ACC112 (cell line): ENCODE measurements around the gene KHDRBS2.
"Not testable (repeated sequence)": the region's sequence is repeated elsewhere in the genome, so short reads cannot be mapped to it uniquely, and the experiment has no call there.

Experiments
- H2AFZ ChIP-seq: fragments of 200-600 bp; sonication (generic); one replicate; pipeline ENCODE4 v1.6.0; 2017; ENCODE audit warnings: antibody characterized with exemption, low read length; ENCODE audit not compliant: unreplicated experiment
- H3K27ac ChIP-seq: fragments of 200-600 bp; sonication (generic); 2 replicates; pipeline ENCODE4 v1.5.1; 2014; ENCODE audit warnings: low read depth, mild to moderate bottlenecking, antibody characterized with exemption, low read length, moderate library complexity
- H3K27me3 ChIP-seq: fragments of 200-600 bp; sonication (generic); 2 replicates; pipeline ENCODE4 v1.6.1; 2014; ENCODE audit warnings: mild to moderate bottlenecking, antibody characterized with exemption, low read length, moderate library complexity, mixed read lengths; ENCODE audit not compliant: insufficient read depth
- H3K36me3 ChIP-seq: fragments of 200-600 bp; sonication (generic); 2 replicates; pipeline ENCODE4 v1.6.1; 2016; ENCODE audit warnings: mild to moderate bottlenecking, antibody characterized with exemption, low read length, moderate library complexity, mixed read lengths; ENCODE audit not compliant: insufficient read depth
- H3K4me1 ChIP-seq: fragments of 200-600 bp; sonication (generic); one replicate; pipeline ENCODE4 v1.6.1; 2016; ENCODE audit warnings: low read length, mixed read lengths; ENCODE audit not compliant: insufficient read depth, unreplicated experiment, control insufficient read depth
- H3K4me3 ChIP-seq: fragments of 200-600 bp; sonication (generic); 2 replicates; pipeline ENCODE4 v1.5.1; 2014; ENCODE audit warnings: mild to moderate bottlenecking, low read depth, low read length
- H3K79me2 ChIP-seq: fragments of 200-600 bp; sonication (generic); one replicate; pipeline ENCODE4 v1.6.0; 2016; ENCODE audit warnings: low read length; ENCODE audit not compliant: control insufficient read depth, unreplicated experiment, insufficient read depth

The KHDRBS2 gene

DNA sequence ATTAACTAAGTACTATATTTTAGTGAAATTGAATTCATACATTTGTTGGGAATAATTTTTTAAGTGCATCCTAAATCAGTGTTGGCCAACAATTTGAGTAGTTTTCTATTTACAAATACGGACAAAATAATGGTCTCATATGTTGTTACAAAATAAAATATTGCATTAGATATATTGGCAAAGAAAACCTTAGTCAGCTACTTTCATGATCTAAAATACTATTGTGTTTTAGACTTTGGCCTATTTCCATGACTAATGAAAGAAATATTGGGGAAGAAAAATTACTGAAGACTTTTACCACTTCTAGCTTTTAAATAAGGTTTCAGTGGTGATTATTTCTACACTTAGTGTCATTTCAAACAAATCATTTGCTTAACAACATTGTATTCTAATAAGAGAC is 498.0 kb downstream of the KHDRBS2 start:
- Histone ChIP-seq H3K79me2 (no peaks in the 10 kb centered on the region), H3K36me3 (no peaks in the 10 kb centered on the region), H3K4me3 (no peak overlapping the region), H3K27me3 (no peaks in the 10 kb centered on the region), H3K27ac (no peak overlapping the region), H2AFZ (no peak overlapping the region), H3K4me1 (no peaks in the 10 kb centered on the region)

DNA sequence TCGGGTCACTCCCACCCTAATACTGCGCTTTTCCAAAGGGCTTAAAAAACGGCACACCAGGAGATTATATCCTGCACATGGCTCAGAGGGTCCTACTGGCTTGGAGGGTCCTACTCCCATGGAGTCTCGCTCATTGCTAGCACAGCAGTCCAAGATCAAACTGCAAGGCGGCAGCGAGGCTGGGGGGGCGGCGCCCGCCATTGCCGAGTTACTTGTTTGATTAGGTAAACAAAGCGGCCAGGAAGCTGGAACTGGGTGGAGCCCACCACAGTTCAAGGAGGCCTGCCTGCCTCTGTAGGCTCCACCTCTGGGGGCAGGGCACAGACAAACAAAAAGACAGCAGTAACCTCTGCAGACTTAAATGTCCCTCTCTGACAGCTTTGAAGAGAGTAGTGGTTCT is 516.6 kb downstream of the KHDRBS2 start:
- H3K27me3 ChIP-seq, H2AFZ ChIP-seq, H3K27ac ChIP-seq, H3K4me3 ChIP-seq, H3K4me1 ChIP-seq, H3K79me2 ChIP-seq, H3K36me3 ChIP-seq: not testable (repeated sequence)

DNA sequence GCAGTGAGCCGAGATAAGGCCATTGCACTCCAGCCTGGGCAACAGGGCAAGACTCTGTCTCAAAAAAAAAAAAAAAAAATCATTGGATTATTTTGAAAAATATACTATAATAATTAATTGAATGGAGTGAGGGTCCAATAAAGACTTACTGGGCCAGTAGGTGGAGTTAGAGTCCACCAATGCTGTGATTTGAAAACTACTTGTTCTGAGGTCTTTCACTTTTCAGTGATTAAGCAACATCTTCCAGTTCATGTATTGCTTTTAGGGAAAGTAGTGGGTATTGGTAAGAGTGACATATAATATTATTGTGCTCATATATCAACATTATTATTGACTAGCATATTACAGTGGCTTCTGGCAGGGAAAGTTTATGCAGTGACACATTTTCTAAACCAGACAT is 530.3 kb downstream of the KHDRBS2 start:
- Histone ChIP-seq H3K4me3 (no peak overlapping the region), H3K79me2 (no peaks in the 10 kb centered on the region), H3K4me1 (no peaks in the 10 kb centered on the region), H3K27me3 (no peaks in the 10 kb centered on the region), H2AFZ (no peak overlapping the region), H3K36me3 (no peaks in the 10 kb centered on the region), H3K27ac (no peak overlapping the region)

DNA sequence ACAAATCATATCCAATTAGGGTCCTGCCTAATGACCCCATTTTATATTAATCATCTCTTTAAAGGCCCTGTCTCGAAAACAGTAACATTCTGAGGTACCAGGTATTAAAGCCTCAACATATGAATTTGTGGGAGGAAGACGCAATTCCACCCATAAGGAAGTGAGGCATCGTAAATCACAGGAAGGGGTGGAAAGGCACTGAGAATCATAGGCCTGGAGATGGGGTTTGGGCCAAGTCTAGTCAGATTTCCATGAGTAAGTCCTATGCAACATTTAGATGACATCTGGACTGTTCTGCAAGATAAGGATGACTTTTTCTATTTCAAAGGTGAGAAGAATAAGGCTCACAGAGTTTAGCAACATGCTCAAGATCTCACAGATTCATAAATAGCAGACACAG is 534.0 kb downstream of the KHDRBS2 start:
- Histone ChIP-seq H3K27me3 (no peaks in the 10 kb centered on the region), H3K79me2 (no peaks in the 10 kb centered on the region), H2AFZ (no peak overlapping the region), H3K4me1 (no peaks in the 10 kb centered on the region), H3K27ac (no peak overlapping the region), H3K4me3 (no peak overlapping the region), H3K36me3 (no peaks in the 10 kb centered on the region)

DNA sequence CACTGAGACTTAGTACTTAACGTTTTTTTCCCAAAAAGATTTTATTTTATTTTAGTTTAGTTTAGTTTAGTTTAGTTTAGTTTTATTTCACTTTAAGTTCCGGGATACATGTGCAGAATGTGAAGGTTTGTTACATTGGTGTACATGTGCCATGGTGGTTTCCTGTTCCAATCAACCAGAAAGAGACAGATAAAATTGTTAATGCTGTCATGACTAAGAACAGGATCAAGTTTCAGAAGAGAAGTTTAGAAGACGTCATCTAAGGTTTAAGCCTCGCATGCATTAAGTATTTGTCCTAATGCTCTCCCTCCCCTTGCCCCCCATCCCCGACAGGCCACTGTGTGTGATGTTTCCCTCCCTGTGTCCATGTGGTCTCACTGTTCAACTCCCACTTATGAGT is 540.0 kb downstream of the KHDRBS2 start:
- no peaks in the 10 kb centered on the region for H3K36me3 ChIP-seq
- H3K4me1 ChIP-seq: no peaks in the 10 kb centered on the region
- H2AFZ ChIP-seq: no peak overlapping the region
- H3K27me3 ChIP-seq: no peaks in the 10 kb centered on the region
- H3K27ac ChIP-seq: no peak overlapping the region
- no peaks in the 10 kb centered on the region for H3K79me2 ChIP-seq
- no peak overlapping the region for H3K4me3 ChIP-seq

DNA sequence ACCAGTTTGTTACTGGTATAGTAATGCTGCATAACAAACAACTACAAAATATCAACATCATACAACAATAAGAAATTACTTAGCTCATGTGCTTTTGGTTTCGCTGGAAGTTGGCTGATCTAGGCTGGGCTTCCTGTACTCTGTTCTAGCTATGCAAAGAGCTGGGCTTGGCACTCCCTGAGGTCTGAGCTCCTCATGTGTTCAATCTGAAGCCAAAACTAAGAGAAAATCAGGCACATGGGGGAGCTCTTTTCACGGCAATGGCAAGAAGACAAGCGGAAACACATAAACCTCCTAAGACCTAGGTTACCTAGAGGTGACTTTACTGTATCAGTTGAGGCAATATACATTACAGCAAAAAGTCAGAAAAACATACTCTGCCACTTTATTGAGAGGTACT is 574.2 kb downstream of the KHDRBS2 start:
- Histone ChIP-seq H2AFZ (no peak overlapping the region), H3K27me3 (no peaks in the 10 kb centered on the region), H3K79me2 (no peaks in the 10 kb centered on the region), H3K27ac (no peak overlapping the region), H3K36me3 (no peaks in the 10 kb centered on the region), H3K4me3 (no peak overlapping the region), H3K4me1 (no peaks in the 10 kb centered on the region)

DNA sequence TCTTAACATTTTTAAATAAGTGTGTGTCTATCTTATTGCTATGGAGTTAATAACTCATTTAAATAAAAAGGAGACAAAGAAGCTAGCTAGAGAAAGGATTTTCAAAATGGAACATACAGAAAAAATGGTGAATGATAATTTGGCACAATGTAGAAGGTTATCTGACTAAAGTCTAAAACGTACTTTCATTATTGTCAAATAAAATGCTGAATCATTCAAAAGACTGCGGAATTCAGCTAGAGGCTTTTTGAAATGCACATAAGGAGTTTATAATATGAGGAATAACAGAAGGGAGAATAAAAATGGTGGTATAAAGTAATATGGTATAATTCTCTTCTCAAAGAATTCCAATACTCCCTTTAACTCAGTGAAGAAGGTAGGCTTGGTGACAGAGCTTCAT is 597.9 kb downstream of the KHDRBS2 start:
- H2AFZ ChIP-seq: no peak overlapping the region
- no peaks in the 10 kb centered on the region for H3K79me2 ChIP-seq
- no peak overlapping the region for H3K27ac ChIP-seq
- no peaks in the 10 kb centered on the region for H3K27me3 ChIP-seq
- no peaks in the 10 kb centered on the region for H3K36me3 ChIP-seq
- no peaks in the 10 kb centered on the region for H3K4me1 ChIP-seq
- H3K4me3 ChIP-seq: no peak overlapping the region

DNA sequence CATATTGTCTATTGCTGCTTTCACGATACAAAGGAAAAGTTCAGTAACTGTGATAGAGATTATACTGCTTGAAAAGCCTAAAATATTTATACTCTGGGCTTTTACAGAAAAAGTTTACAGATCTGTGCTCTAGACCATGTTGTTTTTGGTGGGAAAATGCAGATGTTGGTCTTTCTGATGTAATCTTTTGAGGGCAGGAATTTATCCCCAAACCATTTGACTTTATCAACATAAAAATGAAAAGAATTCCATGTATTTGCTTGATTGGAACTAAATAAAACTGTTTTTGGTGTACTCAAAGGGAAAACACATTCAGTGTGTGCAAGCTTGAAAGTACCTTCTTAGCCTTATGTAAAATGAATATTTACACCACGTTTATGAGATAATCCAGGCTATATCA is 603.5 kb downstream of the KHDRBS2 start:
- no peak overlapping the region for H3K27ac ChIP-seq
- H2AFZ ChIP-seq: no peak overlapping the region
- no peaks in the 10 kb centered on the region for H3K27me3 ChIP-seq
- H3K36me3 ChIP-seq: no peaks in the 10 kb centered on the region
- H3K4me1 ChIP-seq: no peaks in the 10 kb centered on the region
- H3K79me2 ChIP-seq: no peaks in the 10 kb centered on the region
- H3K4me3 ChIP-seq: no peak overlapping the region

DNA sequence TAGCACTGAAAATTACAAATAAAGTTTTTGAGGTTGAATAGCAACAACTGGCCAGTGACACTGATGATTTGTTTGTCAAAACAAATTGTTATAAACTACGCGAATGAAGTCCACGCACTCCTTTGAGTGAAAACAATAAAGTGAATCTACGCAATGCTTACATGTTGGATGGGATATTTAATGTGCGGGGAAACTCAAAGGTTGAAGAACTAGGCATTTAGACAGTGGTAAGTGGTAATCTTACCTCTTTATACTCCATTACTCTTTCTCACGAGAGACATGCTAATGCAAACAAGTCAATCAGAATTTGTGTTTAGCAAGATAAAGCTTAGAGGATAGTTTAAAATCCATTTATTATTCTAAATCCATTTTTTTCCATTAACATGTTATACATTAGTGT is 606.4 kb downstream of the KHDRBS2 start:
- H3K36me3 ChIP-seq: no peaks in the 10 kb centered on the region
- no peaks in the 10 kb centered on the region for H3K4me1 ChIP-seq
- H3K27ac ChIP-seq: no peak overlapping the region
- no peak overlapping the region for H3K4me3 ChIP-seq
- no peak overlapping the region for H2AFZ ChIP-seq
- no peaks in the 10 kb centered on the region for H3K79me2 ChIP-seq
- H3K27me3 ChIP-seq: no peaks in the 10 kb centered on the region

DNA sequence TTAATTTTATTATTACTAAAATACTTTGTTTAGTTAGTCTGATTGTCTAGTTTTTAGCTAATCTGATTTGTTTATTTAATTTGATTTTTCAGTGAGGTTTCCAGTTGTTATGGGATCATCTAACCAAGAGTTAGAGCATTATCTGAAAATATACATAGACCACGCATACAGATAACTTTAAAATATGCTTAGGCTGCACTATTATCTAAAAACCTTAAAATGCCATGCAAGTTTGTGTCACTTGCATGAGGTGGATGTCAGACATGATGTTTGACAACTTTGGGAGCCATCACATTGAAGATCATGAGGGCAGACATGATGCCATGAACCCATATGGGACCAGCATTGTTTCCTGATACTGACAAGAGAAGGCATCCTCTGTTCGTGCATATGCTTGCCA is 610.3 kb downstream of the KHDRBS2 start:
- Histone ChIP-seq H3K27ac (no peak overlapping the region), H2AFZ (no peak overlapping the region), H3K36me3 (no peaks in the 10 kb centered on the region), H3K4me3 (no peak overlapping the region), H3K27me3 (no peaks in the 10 kb centered on the region), H3K79me2 (no peaks in the 10 kb centered on the region), H3K4me1 (no peaks in the 10 kb centered on the region)

DNA sequence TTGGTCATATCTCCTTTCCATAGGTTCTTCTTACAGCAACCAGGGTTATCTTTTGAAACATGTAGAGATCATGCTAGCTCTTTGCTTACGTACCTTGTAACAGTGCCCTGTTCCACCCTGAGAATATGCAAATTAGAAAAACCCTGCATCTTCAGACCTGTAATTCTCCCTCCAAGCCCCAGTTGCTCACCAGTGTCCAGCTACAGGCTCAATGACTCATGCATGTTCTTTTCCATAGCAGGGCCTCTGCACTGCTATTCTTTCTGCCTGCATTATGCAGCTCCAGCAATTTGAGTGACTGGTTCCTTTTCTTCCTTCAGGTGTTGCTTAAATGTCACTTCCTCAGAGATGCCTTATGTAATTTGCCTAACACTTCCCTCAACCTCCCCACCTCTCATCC is 636.2 kb downstream of the KHDRBS2 start:
- no peaks in the 10 kb centered on the region for H3K79me2 ChIP-seq
- H3K4me1 ChIP-seq: no peaks in the 10 kb centered on the region
- no peak overlapping the region for H2AFZ ChIP-seq
- no peaks in the 10 kb centered on the region for H3K36me3 ChIP-seq
- H3K27ac ChIP-seq: no peak overlapping the region
- H3K27me3 ChIP-seq: no peaks in the 10 kb centered on the region
- H3K4me3 ChIP-seq: no peak overlapping the region

DNA sequence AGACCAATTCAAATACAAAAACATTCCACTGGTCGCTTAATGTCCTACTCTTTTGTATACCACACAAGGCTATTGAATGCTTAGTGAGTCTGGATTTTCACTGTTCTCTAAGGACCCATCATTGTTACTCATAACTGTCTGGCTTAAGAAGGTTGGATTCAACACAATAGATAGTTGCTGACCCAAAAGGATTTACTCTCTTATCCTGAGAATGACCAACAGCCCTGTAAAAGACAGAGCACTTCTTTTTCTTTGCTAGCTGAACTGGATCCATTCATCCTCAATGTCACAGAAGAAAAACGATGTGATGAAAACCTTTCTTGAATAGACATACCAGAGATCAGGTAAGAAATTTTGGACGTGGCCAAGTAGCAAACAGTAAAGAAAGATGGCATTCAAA is 645.6 kb downstream of the KHDRBS2 start:
- no peaks in the 10 kb centered on the region for H3K4me1 ChIP-seq
- no peak overlapping the region for H3K27ac ChIP-seq
- H3K4me3 ChIP-seq: no peak overlapping the region
- no peaks in the 10 kb centered on the region for H3K36me3 ChIP-seq
- H2AFZ ChIP-seq: no peak overlapping the region
- no peaks in the 10 kb centered on the region for H3K27me3 ChIP-seq
- H3K79me2 ChIP-seq: no peaks in the 10 kb centered on the region
